Natural killer cell (primary cell): Measurements from ENCODE around the gene PSKH1. TPM values are rescaled to one million over a fixed set of nuclear protein-coding genes. Genes with fewer than 3 reads are reported as not detected.
A peak's percentile ranks its signal among the peaks of the same experiment; 100 is the strongest.

Experiments
- ATAC-seq, 3 donors: fragments of 150-1000 bp in 2 of 3; fragments of 200-7000 bp in 1 of 3; cut with Tn5 transposase; 1 replicate in 1 of 3; 2 replicates in 2 of 3; pipeline ENCODE4 v1.10.0; 2021; ENCODE audit warnings: mild to moderate bottlenecking in 2 of 3, moderate library complexity in 2 of 3
- DNase-seq, 2 donors: peaks; one replicate each; pipeline versions ENCODE4 v3.0.0 to v3.0.0-alpha.2; 2013 to 2021; ENCODE audit warnings: mixed read lengths in 1 of 2
- H3K27ac ChIP-seq: one replicate; pipeline ENCODE4 v1.5.1; 2013; ENCODE audit warnings: mild to moderate bottlenecking, low read length
- H3K27me3 ChIP-seq: one replicate; pipeline ENCODE4 v1.6.1; 2013; ENCODE audit warnings: low read length; ENCODE audit not compliant: control insufficient read depth, insufficient read depth
- H3K36me3 ChIP-seq: one replicate; pipeline ENCODE4 v1.6.1; 2013; ENCODE audit warnings: low read length; ENCODE audit not compliant: control insufficient read depth, insufficient read depth
- H3K4me1 ChIP-seq: one replicate; pipeline ENCODE4 v1.6.1; 2013; ENCODE audit warnings: low read length; ENCODE audit not compliant: control insufficient read depth, insufficient read depth
- H3K4me3 ChIP-seq: one replicate; pipeline ENCODE4 v1.5.1; 2013; ENCODE audit warnings: low read length
- H3K9me3 ChIP-seq: one replicate; pipeline ENCODE4 v1.6.1; 2013; ENCODE audit warnings: low read length; ENCODE audit not compliant: control insufficient read depth, insufficient read depth
- H3K27ac Mint-ChIP-seq, 2 donors: one replicate each; pipeline ENCODE4 v1.8.0; 2022; ENCODE audit warnings: mild to moderate bottlenecking in 2 of 2, mixed read lengths in 2 of 2, moderate library complexity in 1 of 2
- H3K27me3 Mint-ChIP-seq, 2 donors: one replicate each; pipeline ENCODE4 v1.8.0; 2022; ENCODE audit warnings: low read depth in 2 of 2, mixed read lengths in 2 of 2
- H3K36me3 Mint-ChIP-seq: one replicate; pipeline ENCODE4 v1.8.0; 2022; ENCODE audit warnings: mixed read lengths
- H3K4me1 Mint-ChIP-seq, 2 donors: one replicate each; pipeline ENCODE4 v1.8.0; 2022; ENCODE audit warnings: mixed read lengths in 2 of 2
- H3K4me3 Mint-ChIP-seq: one replicate; pipeline ENCODE4 v1.8.0; 2022; ENCODE audit warnings: mild to moderate bottlenecking, moderate library complexity, mixed read lengths
- H3K9me3 Mint-ChIP-seq, 2 donors: one replicate each; pipeline ENCODE4 v1.8.0; 2022; ENCODE audit warnings: mixed read lengths in 2 of 2
- CTCF ChIP-seq: fragments of 200-600 bp; IDR thresholded peaks from one replicate; pipeline ENCODE4 v1.8.0; 2022; ENCODE audit warnings: antibody characterized with exemption
- WGBS: methylation state at CpG from one replicate; pipeline ENCODE4 v1.1.7; 2013; ENCODE audit warnings: missing lambda C conversion rate; ENCODE audit not compliant: insufficient coverage; 5-methylcytosine and 5-hydroxymethylcytosine counted together
- intact Hi-C: fragments of 100-400 bp; cut with micrococcal nuclease; formaldehyde crosslinking; loops from one replicate; pipeline ENCODE4 v1.14.2; 2022
- total RNA-seq, 4 donors: library from RNA; stranded (reverse); fragments of 120-200 nt in 1 of 4; gene quantifications; one replicate each; pipeline versions ENCODE4 v1.2.3 to v1.2.4, GENCODE V29; 2013 to 2022

The PSKH1 gene
- total RNA-seq, 3 donors from 2014 or later (not counting 1 experiment from before 2014, with no cell fraction given), result 16.8 to 24.7 (median 19.5) TPM

- WGBS, result 90% methylated on average over 4 of the region's 4 CpGs
- DNase-seq, result no peak
- TF ChIP-seq CTCF, result no peak
- Histone ChIP-seq H3K4me1 (peaks cover 33% of the 10 kb centered on the region), H3K9me3 (no peaks in the 10 kb centered on the region), H3K36me3 (peaks cover 71% of the 10 kb centered on the region), H3K27me3 (no peaks in the 10 kb centered on the region), H3K4me3 (no peak overlapping the region), H3K27ac (no peak overlapping the region)
- Mint-ChIP-seq H3K27me3 (no peaks in the 10 kb centered on the region), H3K27ac (peak overlapping the region; percentile 18 to 68), H3K9me3 (no peaks in the 10 kb centered on the region), H3K36me3 (no peaks in the 10 kb centered on the region), H3K4me1 (peaks cover 28 to 43% of the 10 kb centered on the region in 2 donors), H3K4me3 (no peak overlapping the region)
- ATAC-seq, result no peak
- intact Hi-C loops, result no loop called here
Measured at GRCh38 chr16:67932462-67932840, 39.4 kb downstream of the PSKH1 start.

GRCh38 chr16:67933805-67934204 lies 40.8 kb downstream of the PSKH1 start:
- Histone ChIP-seq H3K36me3 (peaks cover 58% of the 10 kb centered on the region), H3K4me1 (peaks cover 33% of the 10 kb centered on the region), H3K9me3 (no peaks in the 10 kb centered on the region), H3K4me3 (no peak overlapping the region), H3K27me3 (no peaks in the 10 kb centered on the region), H3K27ac (no peak overlapping the region)
- no peak for TF ChIP-seq CTCF
- Mint-ChIP-seq H3K9me3 (no peaks in the 10 kb centered on the region), H3K27ac (peak overlapping the region; percentile 48 to 98), H3K27me3 (no peaks in the 10 kb centered on the region), H3K36me3 (no peaks in the 10 kb centered on the region), H3K4me1 (peaks cover 28 to 34% of the 10 kb centered on the region in 2 donors), H3K4me3 (peak overlapping the region; percentile 47)
- ATAC-seq (no peak), DNase-seq (no peak)
- 89% methylated on average over 7 of the region's 7 CpGs for WGBS
- intact Hi-C loops, result loop anchor here (2.0 kb wide), 1 partner anchor 35 kb away; the partner anchor contains the start of gene SLC12A4

- H3K27me3 Mint-ChIP-seq, result no peaks in the 10 kb centered on the region
- DNase-seq, result no peak
- H3K36me3 ChIP-seq, result peaks cover 51% of the 10 kb centered on the region
- no peaks in the 10 kb centered on the region for H3K9me3 ChIP-seq
- H3K4me3 ChIP-seq, result no peak overlapping the region
- peaks cover 28 to 35% of the 10 kb centered on the region in 2 donors for H3K4me1 Mint-ChIP-seq
- peak overlapping the region; percentile 98 for H3K27ac Mint-ChIP-seq
- no peak for TF ChIP-seq CTCF
- intact Hi-C loops, result loop anchor here (2.0 to 5.0 kb wide), 4 partner anchors 34 to 452 kb away; partner anchors contain the start of genes AGRP, ATP6V0D1, RANBP10 and SLC12A4
- H3K4me1 ChIP-seq, result peaks cover 36% of the 10 kb centered on the region
- H3K4me3 Mint-ChIP-seq, result peak overlapping the region; percentile 98
- WGBS, result 93% methylated on average over 13 of the region's 13 CpGs
- no peak for ATAC-seq
- no peaks in the 10 kb centered on the region for H3K36me3 Mint-ChIP-seq
- H3K27ac ChIP-seq, result peak overlapping the region; percentile 73
- no peaks in the 10 kb centered on the region for H3K27me3 ChIP-seq
- no peaks in the 10 kb centered on the region for H3K9me3 Mint-ChIP-seq
Measured at GRCh38 chr16:67934306-67935100, 41.4 kb downstream of the PSKH1 start.
